CD4-positive, alpha-beta T cell treated with Interleukin-15 for 4 hours (primary cell): ENCODE measurements around the gene LUC7L.
"Not testable (repeated sequence)": the region's sequence is repeated elsewhere in the genome, so short reads cannot be mapped to it uniquely, and the experiment has no call there.

ENCODE experiments used
- DNase-seq: peaks from one replicate; pipeline ENCODE4 v3.0.0-alpha.2; 2020; ENCODE audit warnings: low spot score

LUC7L gene

DNA sequence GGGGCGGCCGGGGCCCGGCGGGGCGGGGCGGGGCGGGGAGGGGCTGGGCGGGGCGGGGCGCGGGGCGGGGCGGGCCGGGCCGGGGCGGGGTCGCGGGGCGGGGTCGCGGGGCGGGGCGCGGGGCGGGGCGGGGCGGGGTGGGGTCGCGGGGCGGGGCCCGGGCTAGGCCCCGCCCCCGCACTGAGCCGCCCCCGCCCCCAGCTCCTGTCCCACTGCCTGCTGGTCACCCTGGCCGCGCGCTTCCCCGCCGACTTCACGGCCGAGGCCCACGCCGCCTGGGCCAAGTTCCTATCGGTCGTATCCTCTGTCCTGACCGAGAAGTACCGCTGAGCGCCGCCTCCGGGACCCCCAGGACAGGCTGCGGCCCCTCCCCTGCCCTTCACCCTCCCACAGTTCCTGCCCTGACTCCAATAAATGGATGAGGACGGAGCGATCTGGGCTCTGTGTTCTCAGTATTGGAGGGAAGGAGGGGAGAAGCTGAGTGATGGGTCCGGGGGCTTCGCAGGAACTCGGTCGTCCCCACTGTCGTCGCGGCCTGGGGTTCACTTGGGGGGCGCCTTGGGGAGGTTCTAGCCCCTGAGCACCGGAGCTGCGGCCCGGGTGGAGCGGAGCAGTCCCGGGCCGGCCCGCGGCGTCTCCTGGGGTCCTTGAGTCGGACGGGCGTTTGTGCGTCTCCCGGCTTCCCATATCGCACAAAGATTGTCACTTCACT lies 64.3 kb downstream of the LUC7L start:
- no peak for DNase-seq

DNA sequence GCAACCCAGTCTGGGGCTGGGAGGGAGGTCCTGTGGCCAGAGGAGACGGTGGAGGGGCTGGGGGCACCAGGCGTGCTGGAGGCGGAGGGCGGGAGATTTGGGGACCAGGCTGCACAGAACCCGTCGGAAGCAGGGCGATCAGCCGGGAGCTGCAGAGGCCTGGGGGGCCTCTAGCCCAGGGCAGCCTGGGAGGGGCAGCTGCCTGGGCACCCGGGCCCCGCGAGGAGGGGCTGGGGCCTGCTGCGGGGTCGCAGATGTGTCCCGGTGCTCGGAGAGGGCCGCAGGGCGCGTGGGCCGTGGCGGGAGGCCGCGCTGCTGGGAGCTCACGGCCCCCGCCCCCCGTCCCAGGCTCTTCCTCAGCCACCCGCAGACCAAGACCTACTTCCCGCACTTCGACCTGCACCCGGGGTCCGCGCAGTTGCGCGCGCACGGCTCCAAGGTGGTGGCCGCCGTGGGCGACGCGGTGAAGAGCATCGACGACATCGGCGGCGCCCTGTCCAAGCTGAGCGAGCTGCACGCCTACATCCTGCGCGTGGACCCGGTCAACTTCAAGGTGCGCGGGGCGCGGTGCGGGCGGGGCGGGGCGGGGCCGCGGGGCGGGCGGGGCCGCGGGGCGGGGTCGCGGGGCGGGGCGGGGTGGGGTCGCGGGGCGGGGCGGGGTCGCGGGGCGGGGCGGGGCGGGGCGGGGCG lies 65.0 kb downstream of the LUC7L start:
- DNase-seq: not testable (repeated sequence)

DNA sequence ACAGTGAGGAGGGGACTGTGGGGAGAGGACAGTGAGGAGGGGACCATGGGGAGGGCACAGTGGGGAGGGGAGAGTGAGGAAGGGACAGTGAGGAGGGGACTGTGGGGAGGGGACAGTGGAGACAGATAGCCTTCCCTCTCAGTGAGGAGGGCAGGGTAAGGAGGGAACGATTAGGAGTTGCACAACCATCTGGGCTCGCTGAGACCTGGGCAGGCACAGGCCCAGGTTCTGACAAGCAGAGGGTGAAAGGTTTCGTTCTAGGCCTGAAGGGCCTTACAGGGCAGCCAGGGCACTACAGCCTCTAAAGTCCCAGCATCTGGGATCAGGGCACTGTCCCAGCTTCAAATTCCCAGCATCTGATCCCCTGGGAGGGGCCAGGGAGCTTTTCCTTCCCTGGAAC lies 65.6 kb downstream of the LUC7L start:
- not testable (repeated sequence) for DNase-seq

- DNase-seq: not testable (repeated sequence)
Observed at GRCh38 chr16:163139-163538, 66.1 kb downstream of the LUC7L start.

GRCh38 chr16:162271-162991 lies 66.8 kb downstream of the LUC7L start:
- no peak for DNase-seq

DNA sequence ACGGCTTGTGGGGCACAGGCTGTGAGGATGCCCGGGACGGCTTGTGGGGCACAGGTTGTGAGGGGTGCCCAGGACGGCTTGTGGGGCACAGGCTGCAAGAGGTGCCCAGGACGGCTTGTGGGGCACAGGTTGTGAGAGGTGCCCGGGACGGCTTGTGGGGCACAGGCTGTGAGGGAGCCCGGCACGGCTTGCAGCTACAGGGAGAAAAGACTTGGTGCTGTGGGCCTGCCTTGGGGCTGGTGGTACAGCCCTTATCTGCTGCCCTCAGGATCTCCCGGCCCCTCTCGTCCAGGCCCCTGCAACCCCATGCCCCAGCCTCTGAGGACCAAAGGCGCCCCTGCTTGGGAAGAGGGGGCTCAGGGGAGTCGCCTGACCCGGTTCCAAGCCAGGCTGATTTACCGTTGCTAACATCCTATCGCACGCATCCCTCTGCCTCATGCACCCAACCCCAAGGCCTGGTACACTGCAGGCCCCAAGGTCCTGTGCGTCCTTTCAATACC lies 68.5 kb downstream of the LUC7L start:
- DNase-seq: no peak

- DNase-seq: not testable (repeated sequence)
Observed at GRCh38 chr16:160242-160641, 69.0 kb downstream of the LUC7L start.

GRCh38 chr16:159136-159849 lies 70.0 kb downstream of the LUC7L start:
- DNase-seq: no peak

GRCh38 chr16:155031-155398 lies 74.2 kb downstream of the LUC7L start:
- no peak for DNase-seq

DNA sequence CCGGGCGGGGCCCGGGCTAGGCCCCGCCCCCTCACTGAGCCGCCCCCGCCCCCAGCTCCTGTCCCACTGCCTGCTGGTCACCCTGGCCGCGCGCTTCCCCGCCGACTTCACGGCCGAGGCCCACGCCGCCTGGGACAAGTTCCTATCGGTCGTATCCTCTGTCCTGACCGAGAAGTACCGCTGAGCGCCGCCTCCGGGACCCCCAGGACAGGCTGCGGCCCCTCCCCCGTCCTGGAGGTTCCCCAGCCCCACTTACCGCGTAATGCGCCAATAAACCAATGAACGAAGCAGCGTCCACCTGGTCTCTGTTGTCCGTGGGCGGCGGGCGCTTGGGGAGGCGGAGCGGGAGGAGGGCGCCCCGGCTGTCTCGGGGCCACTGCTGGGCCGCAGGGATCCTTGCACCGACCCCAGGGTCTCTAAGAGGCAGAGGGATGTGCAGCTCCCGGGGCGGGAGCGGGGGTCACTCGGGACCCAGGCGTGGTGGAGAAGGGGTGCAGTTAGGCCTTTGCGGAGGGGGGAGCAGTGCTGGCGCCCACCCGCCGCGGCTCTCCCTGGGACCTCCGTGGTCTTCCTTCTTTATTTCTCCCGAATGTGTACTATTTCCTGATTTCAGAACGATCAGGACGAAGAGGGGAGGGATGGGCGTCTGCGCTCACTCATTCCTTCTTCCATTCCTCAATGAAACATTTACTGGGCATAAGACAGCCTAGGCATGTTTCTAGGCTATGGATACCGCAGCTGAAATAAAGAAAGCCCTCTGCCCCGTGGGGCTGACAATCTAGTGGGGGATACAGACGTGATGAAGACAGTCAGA lies 74.8 kb downstream of the LUC7L start:
- DNase-seq: no peak

DNA sequence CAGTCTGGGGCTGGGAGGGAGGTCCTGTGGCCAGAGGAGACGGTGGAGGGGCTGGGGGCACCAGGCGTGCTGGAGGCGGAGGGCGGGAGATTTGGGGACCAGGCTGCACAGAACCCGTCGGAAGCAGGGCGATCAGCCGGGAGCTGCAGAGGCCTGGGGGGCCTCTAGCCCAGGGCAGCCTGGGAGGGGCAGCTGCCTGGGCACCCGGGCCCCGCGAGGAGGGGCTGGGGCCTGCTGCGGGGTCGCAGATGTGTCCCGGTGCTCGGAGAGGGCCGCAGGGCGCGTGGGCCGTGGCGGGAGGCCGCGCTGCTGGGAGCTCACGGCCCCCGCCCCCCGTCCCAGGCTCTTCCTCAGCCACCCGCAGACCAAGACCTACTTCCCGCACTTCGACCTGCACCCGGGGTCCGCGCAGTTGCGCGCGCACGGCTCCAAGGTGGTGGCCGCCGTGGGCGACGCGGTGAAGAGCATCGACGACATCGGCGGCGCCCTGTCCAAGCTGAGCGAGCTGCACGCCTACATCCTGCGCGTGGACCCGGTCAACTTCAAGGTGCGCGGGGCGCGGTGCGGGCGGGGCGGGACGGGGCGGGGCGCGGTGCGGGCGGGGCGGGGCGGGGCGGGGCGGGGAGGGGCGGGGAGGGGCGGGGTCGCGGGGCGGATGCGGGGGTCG lies 75.6 kb downstream of the LUC7L start:
- not testable (repeated sequence) for DNase-seq

- not testable (repeated sequence) for DNase-seq
Observed at GRCh38 chr16:153129-153521, 76.1 kb downstream of the LUC7L start.

- DNase-seq: no peak
Observed at GRCh38 chr16:152141-153128, 76.8 kb downstream of the LUC7L start, which contains the start of gene HBZ. HBZ (plus strand) TSS chr16:152644; CDS start chr16:152910, 266 bp downstream.

GRCh38 chr16:149024-149660 lies 80.1 kb downstream of the LUC7L start:
- DNase-seq: no peak

DNA sequence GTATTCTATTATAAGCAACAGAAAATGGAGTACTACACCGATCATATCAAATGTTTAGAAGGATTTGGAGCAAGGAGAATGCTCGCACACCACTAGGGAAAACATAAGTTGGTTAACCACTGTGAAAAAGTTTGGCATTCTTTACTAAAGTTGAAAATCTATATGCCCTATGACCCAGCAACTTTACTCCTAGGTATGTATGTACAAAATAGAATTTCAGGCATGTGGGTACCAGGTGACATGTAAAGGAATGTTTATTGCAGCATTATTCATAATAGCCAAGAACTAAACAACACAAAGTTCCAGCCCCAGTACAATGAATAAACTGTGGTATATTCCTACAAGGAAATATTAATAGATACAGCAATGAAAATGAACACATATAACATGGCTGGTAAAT lies 82.6 kb downstream of the LUC7L start:
- no peak for DNase-seq

DNA sequence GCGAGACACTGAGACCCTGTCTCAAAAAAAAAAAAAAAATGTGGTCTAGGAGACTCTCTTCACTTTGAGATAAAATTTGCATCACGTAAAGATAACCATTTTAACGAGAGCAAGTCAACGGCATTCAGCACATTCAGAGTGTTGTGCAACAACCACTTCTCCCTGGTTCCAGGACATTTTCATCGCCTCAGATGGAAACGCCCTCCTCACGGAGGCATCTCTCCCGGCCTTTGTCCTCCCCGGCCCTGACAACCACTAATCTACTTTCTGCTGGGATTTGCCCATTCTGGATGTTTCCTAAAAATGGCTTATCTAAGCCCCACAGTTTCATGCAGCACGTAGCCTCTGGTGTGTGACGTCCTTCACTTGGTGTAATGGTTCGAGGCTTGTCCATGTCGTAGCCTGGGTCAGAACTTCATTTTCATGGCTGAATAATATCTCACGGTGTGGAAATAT lies 84.4 kb downstream of the LUC7L start:
- no peak for DNase-seq

GRCh38 chr16:143456-143855 lies 85.8 kb downstream of the LUC7L start:
- no peak for DNase-seq

DNA sequence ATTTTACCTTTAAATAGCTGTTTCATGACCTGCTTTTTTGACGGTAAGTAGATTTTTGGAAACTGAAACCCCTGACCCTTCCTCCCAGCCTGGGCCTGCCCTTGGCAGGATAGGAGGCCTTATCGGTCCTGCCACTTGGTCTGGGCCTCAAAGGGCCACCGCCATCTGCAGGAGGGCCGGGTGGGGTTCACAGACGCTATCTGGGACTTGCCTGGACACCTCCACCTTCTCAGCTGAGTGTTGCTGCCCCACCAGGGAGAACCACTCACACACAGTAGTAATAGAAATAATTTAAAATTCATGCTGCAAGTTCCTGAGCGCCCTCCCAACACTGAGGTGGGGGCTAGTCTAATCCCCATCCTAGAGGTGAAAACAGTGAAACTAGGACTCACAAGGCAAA lies 86.2 kb downstream of the LUC7L start:
- no peak for DNase-seq

- DNase-seq: no peak
Observed at GRCh38 chr16:142405-142967, 86.8 kb downstream of the LUC7L start.
